GM21825 (cell line): ENCODE results near the gene SMC2.
A peak's percentile ranks its signal among the peaks of the same experiment; 100 is the strongest.

Experiments used
- ATAC-seq: cut with Tn5 transposase; IDR thresholded peaks from one replicate; pipeline ENCODE4 v1.9.1; 2021; ENCODE audit warnings: mild to moderate bottlenecking, moderate library complexity; ENCODE audit not compliant: unreplicated experiment

Gene SMC2

GRCh38 chr9:104104360-104104759 is 10.3 kb downstream of the SMC2 start:
- no peak for ATAC-seq

GRCh38 chr9:104107799-104108198 is 13.7 kb downstream of the SMC2 start:
- ATAC-seq, result no peak

- no peak for ATAC-seq
Measured at GRCh38 chr9:104108315-104108714, 14.2 kb downstream of the SMC2 start.

GRCh38 chr9:104110509-104110908 is 16.4 kb downstream of the SMC2 start:
- ATAC-seq, result no peak

GRCh38 chr9:104118916-104119315 is 24.8 kb downstream of the SMC2 start:
- ATAC-seq, result no peak

GRCh38 chr9:104121022-104121421 is 26.9 kb downstream of the SMC2 start:
- ATAC-seq, result no peak

GRCh38 chr9:104138243-104138868 is 44.2 kb downstream of the SMC2 start:
- ATAC-seq, result no peak

- no peak for ATAC-seq
Measured at GRCh38 chr9:104142799-104143549, 48.9 kb downstream of the SMC2 start.

- no peak for ATAC-seq
Measured at GRCh38 chr9:104143550-104143910, 49.4 kb downstream of the SMC2 start.

- no peak for ATAC-seq
Measured at GRCh38 chr9:104144336-104144735, 50.2 kb downstream of the SMC2 start.

- ATAC-seq, result no peak
Measured at GRCh38 chr9:104173067-104173466, 79.0 kb downstream of the SMC2 start.

GRCh38 chr9:104177003-104177611 is 83.0 kb downstream of the SMC2 start:
- ATAC-seq, result no peak

GRCh38 chr9:104177676-104178075 is 83.6 kb downstream of the SMC2 start:
- peak; percentile 96 for ATAC-seq
